ENCODE results near the gene ZP3.
"Not testable (repeated sequence)": the region's sequence is repeated elsewhere in the genome, so short reads cannot be mapped to it uniquely, and the experiment has no call there.

The ZP3 gene

GRCh38 chr7:76483081-76483480, 58.3 kb downstream of the ZP3 start:
- not testable (repeated sequence) for DNase-seq (ENCODE audit: low read depth, low spot score)

GRCh38 chr7:76484456-76484855, 59.7 kb downstream of the ZP3 start:
- not testable (repeated sequence) for DNase-seq (ENCODE audit: low read depth, low spot score)

- not testable (repeated sequence) for DNase-seq (ENCODE audit: low read depth, low spot score)
Measured at GRCh38 chr7:76485822-76486610, 61.3 kb downstream of the ZP3 start.

DNA sequence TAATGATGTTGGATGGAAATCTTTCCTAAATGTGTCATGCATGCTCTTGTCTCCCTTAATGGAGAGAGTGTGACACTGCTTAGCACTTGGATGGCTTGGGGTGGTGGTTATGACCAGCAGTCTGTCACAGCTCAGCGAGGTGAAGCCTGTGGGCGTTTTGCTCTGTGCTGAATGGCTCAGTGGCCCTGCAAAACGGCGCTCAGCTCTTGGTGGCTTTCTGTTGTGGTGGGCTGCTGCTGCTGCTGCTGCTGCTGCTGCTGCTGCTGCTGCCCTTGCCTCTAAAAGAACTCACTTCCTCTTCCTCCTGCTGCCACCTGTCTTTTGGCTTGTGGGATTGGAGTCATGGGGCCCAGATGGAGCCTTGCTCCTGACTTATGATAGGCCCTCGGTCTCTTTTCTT, 61.9 kb downstream of the ZP3 start:
- DNase-seq (ENCODE audit: low read depth, low spot score), result not testable (repeated sequence)

DNA sequence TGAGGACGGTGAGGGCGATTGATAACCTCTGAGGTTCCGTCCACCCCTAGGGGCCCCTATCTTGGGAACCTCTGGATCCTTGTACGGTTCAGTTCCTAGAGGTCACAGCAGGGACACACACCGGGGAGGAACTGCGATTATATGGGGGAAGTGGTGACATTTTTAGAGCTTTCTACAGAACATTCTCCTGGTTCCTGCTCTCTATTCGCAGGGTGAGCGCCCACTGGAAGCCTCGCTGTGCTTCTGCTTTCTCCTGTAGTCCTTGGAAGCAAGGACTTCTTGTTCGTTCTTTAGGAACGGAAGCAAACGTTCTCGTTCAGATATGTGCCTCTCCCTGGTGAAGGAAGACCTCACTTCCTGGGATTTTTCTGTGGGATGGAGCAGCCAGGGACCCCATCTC, 63.2 kb downstream of the ZP3 start:
- not testable (repeated sequence) for DNase-seq (ENCODE audit: low read depth, low spot score)
